ENCODE measurements around the gene TTC31. TPM values are rescaled to one million over a fixed set of nuclear protein-coding genes. Genes with fewer than 3 reads are reported as not detected.

Gene TTC31
- total and polyA plus RNA-seq, 12 donors: 11.1 to 38.6 (median 20.9) TPM

DNA sequence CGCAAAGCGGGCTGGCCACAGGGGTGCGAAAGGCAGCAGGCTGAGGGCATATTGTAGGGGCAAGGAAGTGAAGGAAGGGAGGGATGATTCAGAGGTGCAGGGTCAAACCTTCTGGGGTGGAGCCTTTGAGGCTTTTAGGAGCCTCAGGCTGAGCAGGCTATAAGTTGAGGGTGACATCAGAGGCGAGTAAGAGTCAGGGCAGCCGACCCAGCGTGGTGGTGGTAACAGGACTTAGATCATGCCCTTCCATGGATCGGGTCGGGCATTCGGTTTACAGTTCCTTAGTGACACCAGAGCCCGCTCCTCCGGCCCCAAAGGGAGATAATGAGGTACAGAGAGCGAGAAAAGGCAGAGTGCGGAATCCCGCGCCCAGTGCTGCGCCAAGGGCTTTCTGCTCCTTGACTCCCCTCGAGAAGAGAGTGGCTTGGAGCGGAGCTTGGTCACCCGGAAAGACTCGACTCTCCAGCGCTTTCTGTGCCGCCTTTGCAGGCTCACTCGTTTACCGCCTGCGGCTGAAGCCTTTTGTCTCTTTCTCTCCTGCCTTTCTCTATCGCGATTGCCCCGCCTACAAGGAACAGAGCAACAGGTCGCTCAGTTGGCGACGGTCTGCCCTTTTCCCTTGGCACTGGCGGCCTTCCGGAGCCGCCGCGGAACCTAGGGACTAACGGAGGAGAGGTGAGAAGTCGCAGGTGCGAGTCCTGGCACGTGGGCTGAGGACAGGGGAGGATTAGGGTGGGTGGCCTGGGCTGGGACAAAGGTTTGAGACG lies 15.8 kb downstream of the TTC31 start:
- TF ChIP-seq, protein P1, sequence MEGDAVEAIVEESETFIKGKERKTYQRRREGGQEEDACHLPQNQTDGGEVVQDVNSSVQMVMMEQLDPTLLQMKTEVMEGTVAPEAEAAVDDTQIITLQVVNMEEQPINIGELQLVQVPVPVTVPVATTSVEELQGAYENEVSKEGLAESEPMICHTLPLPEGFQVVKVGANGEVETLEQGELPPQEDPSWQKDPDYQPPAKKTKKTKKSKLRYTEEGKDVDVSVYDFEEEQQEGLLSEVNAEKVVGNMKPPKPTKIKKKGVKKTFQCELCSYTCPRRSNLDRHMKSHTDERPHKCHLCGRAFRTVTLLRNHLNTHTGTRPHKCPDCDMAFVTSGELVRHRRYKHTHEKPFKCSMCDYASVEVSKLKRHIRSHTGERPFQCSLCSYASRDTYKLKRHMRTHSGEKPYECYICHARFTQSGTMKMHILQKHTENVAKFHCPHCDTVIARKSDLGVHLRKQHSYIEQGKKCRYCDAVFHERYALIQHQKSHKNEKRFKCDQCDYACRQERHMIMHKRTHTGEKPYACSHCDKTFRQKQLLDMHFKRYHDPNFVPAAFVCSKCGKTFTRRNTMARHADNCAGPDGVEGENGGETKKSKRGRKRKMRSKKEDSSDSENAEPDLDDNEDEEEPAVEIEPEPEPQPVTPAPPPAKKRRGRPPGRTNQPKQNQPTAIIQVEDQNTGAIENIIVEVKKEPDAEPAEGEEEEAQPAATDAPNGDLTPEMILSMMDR (IDR thresholded peaks at IDR 0.05): no peak
- no peak for TF ChIP-seq POLR2A (IDR thresholded peaks at IDR 0.05)
- peak overlapping the region in 1 of 4 donors; percentile 39 for H3K4me3 ChIP-seq
- WGBS, 4 donors: 2 to 4% (median 4%) methylated on average over 32 to 41 of the region's 41 CpGs

DNA sequence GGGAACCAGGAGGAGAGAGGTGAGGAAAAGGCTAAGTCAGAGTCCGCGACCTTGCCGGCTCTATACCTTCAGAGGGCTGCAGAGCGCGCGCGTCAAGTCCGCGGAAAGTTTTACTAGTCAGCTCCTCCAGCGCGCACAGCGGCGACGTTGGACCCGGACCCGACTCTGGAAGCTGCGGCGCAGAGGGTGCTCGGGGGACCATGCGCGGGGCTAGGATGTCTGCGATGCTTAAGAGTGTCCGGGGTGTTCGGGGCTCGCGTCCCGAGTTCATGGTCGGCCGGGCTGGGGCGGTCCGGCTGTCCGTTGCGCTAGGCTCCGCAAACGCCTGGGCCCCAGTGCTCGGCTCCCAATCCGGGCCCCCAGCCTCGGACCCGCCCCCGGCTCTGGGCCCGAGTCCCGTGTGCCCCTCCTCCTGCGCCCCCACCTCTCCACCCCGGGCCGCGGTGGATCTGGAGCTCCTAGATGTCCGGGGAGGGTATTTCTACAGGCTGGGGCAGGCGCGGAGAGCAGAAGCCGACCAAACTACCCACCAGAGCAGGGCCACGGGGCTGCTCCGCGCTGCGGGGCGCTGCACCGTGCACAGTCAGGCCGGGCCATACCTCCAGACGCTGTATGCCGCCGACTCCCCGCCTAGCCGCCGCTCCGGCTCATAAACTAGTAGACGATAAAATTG lies 16.5 kb downstream of the TTC31 start, which contains the start of gene LBX2:
LBX2 (minus strand) TSS at position 337 of the 673 bp plus-strand sequence; CDS start at position 271, 66 bp downstream.
- intact Hi-C loops (cut with DNase I): no loop called here
- TF ChIP-seq POLR2A (IDR thresholded peaks at IDR 0.05): no peak
- TF ChIP-seq, protein P1 (IDR thresholded peaks at IDR 0.05): no peak
- Histone ChIP-seq H3K27me3 (peaks cover 39% of the 10 kb centered on the region), H3K36me3 (replicated peaks in 1 of 2) (no peaks in the 10 kb centered on the region), H3K9me3 (replicated peaks in 1 of 3) (no peaks in the 10 kb centered on the region), H3K4me3 (peak within 1 kb of the TSS in 1 of 4 donors; percentile 39), H3K4me1 (replicated peaks in 1 of 2) (peaks cover 6 to 42% of the 10 kb centered on the region in 2 donors), H3K27ac (no peak within 1 kb of the TSS)
- whole genome bisulfite sequencing, 4 donors: 5 to 14% (median 7%) methylated on average over 8 to 65 of the region's 65 CpGs
- no peak for DNase-seq

More for the DNA sequence above, 15.8 kb downstream of the TTC31 start:
- Histone ChIP-seq H3K9me3 (replicated peaks in 1 of 3) (no peaks in the 10 kb centered on the region), H3K4me1 (replicated peaks in 1 of 2) (peaks cover 6 to 34% of the 10 kb centered on the region in 2 donors), H3K27me3 (peaks cover 39% of the 10 kb centered on the region), H3K27ac (no peak overlapping the region), H3K36me3 (replicated peaks in 1 of 2) (peaks cover 0 to 4% of the 10 kb centered on the region in 2 donors)
- intact Hi-C loops (cut with DNase I): no loop called here
- DNase-seq: no peak

DNA sequence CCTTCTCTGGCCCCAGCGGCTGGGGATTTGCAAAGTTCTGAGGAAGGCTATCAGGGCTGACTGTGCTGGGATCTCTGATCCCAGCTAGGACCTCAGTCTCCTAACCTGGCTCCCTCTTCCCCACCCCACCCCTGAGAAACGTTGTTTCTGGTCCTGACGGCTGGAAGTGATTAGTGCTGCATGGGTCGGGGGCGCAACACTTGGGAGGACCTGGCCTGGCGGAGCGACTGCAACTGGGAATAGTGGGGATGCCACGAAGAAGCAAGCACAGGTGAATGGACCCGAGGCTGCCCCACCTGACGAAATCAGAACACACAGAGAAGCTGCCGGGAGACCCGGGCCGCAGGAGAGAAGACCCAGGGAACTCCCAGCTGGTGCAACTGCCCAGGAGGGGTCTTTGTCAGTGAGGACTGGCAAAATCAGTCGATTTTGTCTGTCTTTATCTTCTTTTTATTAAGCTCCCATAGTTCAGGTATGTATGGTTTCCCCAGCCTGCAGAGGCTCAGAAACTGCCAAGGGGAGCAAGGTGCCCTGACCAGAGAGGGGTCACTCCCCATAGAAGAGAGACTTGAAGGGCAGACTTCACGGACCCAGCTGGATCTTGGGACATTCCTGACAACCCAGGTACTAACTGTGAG lies 17.2 kb downstream of the TTC31 start:
- no peak overlapping the region for H3K27ac ChIP-seq
- 48 to 56% (median 52%) methylated on average over 14 to 15 of the region's 15 CpGs for WGBS, 4 donors
- peaks cover 39% of the 10 kb centered on the region for H3K27me3 ChIP-seq
- H3K4me1 ChIP-seq (replicated peaks in 1 of 2): peaks cover 6 to 46% of the 10 kb centered on the region in 2 donors
- no peak for DNase-seq
- intact Hi-C loops (cut with DNase I): no loop called here
- H3K36me3 ChIP-seq (replicated peaks in 1 of 2): peaks cover 0 to 5% of the 10 kb centered on the region in 2 donors
- H3K9me3 ChIP-seq (replicated peaks in 1 of 3): no peaks in the 10 kb centered on the region
- TF ChIP-seq POLR2A (IDR thresholded peaks at IDR 0.05): no peak
- TF ChIP-seq, protein P1 (IDR thresholded peaks at IDR 0.05): no peak
- H3K4me3 ChIP-seq: no peak overlapping the region

DNA sequence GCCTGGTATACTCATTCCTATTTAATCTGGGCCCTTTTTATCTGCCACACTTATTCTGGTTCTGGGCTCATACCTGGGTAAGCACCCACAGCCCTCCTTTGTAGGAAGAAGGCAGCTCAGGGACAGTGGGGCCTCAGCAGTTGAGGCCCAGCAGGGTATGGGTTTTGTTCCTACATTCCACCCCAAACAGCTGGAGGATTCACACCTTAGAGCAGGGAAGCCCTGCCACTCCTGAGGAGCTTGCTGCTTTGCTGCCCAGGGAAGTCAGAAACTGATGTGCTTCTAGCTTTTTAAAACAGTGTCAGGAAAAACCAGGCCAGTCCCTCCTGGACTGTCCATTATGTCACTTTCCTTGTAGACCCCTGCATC lies 17.7 kb downstream of the TTC31 start:
- Histone ChIP-seq H3K9me3 (replicated peaks in 1 of 3) (no peaks in the 10 kb centered on the region), H3K4me3 (no peak overlapping the region), H3K36me3 (replicated peaks in 1 of 2) (peaks cover 0 to 10% of the 10 kb centered on the region in 2 donors), H3K4me1 (replicated peaks in 1 of 2) (peaks cover 6 to 51% of the 10 kb centered on the region in 2 donors), H3K27me3 (peaks cover 39% of the 10 kb centered on the region), H3K27ac (no peak overlapping the region)
- TF ChIP-seq POLR2A (IDR thresholded peaks at IDR 0.05): no peak
- TF ChIP-seq, protein P1 (IDR thresholded peaks at IDR 0.05): no peak
- intact Hi-C loops (cut with DNase I): no loop called here
- DNase-seq: no peak
